ENCODE results near the gene SOX6. TPM values are rescaled to one million over a fixed set of nuclear protein-coding genes. Genes with fewer than 3 reads are reported as not detected.

Gene SOX6
- total RNA-seq, 1 experiment from 2014 or later: 18.4 TPM

DNA sequence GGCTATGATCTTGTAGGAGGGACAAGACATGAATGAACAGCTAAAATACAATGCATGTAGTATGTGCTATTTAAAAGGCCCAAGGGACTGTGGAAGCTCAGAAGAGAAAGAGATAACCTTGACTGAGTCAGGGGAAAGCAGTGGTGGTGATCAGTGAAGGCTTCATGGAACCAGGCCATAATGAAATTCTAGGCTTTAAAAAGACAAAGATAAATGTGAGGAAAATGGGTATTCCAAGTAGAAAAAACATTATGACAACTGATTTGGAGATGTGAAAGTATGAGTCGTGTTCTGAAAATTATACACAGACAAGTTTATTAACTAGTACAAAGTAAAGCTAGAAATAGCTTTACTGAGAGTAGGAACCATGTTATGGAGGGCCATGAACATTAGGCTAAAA is 189.8 kb downstream of the SOX6 start:
- no TSS peak for BruUV-seq (replicated peaks)
- DNase-seq: no peak
- CTCF ChIA-PET: no interaction called here
- no peaks in the 10 kb centered on the region for H3K9me3 Mint-ChIP-seq (ENCODE audit: low read depth, unreplicated experiment)
- H3K27ac Mint-ChIP-seq (ENCODE audit: unreplicated experiment): no peak overlapping the region
- no peak for TF ChIP-seq CTCF (IDR thresholded peaks at IDR 0.05; ENCODE audit: unreplicated experiment)
- H3K4me1 Mint-ChIP-seq (ENCODE audit: low read depth, unreplicated experiment): peaks cover 15% of the 10 kb centered on the region
- no peaks in the 10 kb centered on the region for H3K27me3 Mint-ChIP-seq (ENCODE audit: unreplicated experiment)
- no peaks in the 10 kb centered on the region for H3K36me3 Mint-ChIP-seq (ENCODE audit: insufficient read depth, unreplicated experiment)
- H3K4me3 Mint-ChIP-seq (ENCODE audit: low read depth, unreplicated experiment): no peak overlapping the region
- intact Hi-C loops (cut with micrococcal nuclease; ENCODE audit: unreplicated experiment): no loop called here

DNA sequence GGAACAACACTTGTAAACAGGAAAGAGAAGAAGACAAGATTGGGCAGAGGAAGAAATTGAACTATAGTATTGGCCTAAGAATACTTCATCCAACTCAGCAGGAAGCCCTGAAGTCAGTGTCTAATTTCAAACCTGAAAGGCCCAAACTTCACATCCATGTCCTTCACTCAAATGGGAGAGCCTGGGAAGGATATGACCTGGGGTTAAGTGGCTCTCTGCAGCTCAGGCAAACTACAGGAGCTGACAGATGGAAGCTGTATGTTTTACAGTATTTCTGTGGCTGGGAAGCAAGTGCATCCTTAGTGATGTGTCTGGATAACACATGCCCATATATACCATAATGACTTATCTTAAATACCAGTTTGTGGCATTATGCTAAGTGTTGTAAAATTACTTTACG is 196.2 kb downstream of the SOX6 start:
- intact Hi-C loops (cut with micrococcal nuclease; ENCODE audit: unreplicated experiment): no loop called here
- H3K27me3 Mint-ChIP-seq (ENCODE audit: unreplicated experiment): no peaks in the 10 kb centered on the region
- no peaks in the 10 kb centered on the region for H3K4me1 Mint-ChIP-seq (ENCODE audit: low read depth, unreplicated experiment)
- no peaks in the 10 kb centered on the region for H3K9me3 Mint-ChIP-seq (ENCODE audit: low read depth, unreplicated experiment)
- CTCF ChIA-PET: no interaction called here
- H3K36me3 Mint-ChIP-seq (ENCODE audit: insufficient read depth, unreplicated experiment): no peaks in the 10 kb centered on the region
- no TSS peak for BruUV-seq (replicated peaks)
- no peak overlapping the region for H3K4me3 Mint-ChIP-seq (ENCODE audit: low read depth, unreplicated experiment)
- DNase-seq: no peak
- no peak overlapping the region for H3K27ac Mint-ChIP-seq (ENCODE audit: unreplicated experiment)
- no peak for TF ChIP-seq CTCF (IDR thresholded peaks at IDR 0.05; ENCODE audit: unreplicated experiment)

- CTCF ChIA-PET: interaction anchor here (0.7 to 1.4 kb wide), 2 partner anchors 12 to 46 kb away, joined by 3 to 4 read pairs; no protein-coding TSS in a partner anchor
- intact Hi-C loops (cut with micrococcal nuclease; ENCODE audit: unreplicated experiment): loop anchor here (5.0 to 10.0 kb wide), 3 partner anchors 194 to 449 kb away; no protein-coding TSS in a partner anchor
- no peak overlapping the region for H3K4me3 Mint-ChIP-seq (ENCODE audit: low read depth, unreplicated experiment)
- no peaks in the 10 kb centered on the region for H3K36me3 Mint-ChIP-seq (ENCODE audit: insufficient read depth, unreplicated experiment)
- no peak for DNase-seq
- no peak overlapping the region for H3K27ac Mint-ChIP-seq (ENCODE audit: unreplicated experiment)
- no peak for TF ChIP-seq CTCF (IDR thresholded peaks at IDR 0.05; ENCODE audit: unreplicated experiment)
- no peaks in the 10 kb centered on the region for H3K27me3 Mint-ChIP-seq (ENCODE audit: unreplicated experiment)
- BruUV-seq (replicated peaks): no TSS peak
- H3K4me1 Mint-ChIP-seq (ENCODE audit: low read depth, unreplicated experiment): peaks cover 11% of the 10 kb centered on the region
- no peaks in the 10 kb centered on the region for H3K9me3 Mint-ChIP-seq (ENCODE audit: low read depth, unreplicated experiment)
Observed at GRCh38 chr11:16158426-16158994, 197.8 kb downstream of the SOX6 start.

- TF ChIP-seq CTCF (IDR thresholded peaks at IDR 0.05; ENCODE audit: unreplicated experiment): no peak
- Mint-ChIP-seq H3K27ac (ENCODE audit: unreplicated experiment) (no peak overlapping the region), H3K4me1 (ENCODE audit: low read depth, unreplicated experiment) (peaks cover 11% of the 10 kb centered on the region), H3K4me3 (ENCODE audit: low read depth, unreplicated experiment) (no peak overlapping the region), H3K36me3 (ENCODE audit: insufficient read depth, unreplicated experiment) (no peaks in the 10 kb centered on the region), H3K9me3 (ENCODE audit: low read depth, unreplicated experiment) (no peaks in the 10 kb centered on the region), H3K27me3 (ENCODE audit: unreplicated experiment) (no peaks in the 10 kb centered on the region)
- CTCF ChIA-PET: interaction anchor here (1.4 kb wide), 1 partner anchor 13 kb away, joined by 4 read pairs; no protein-coding TSS in a partner anchor
- no TSS peak for BruUV-seq (replicated peaks)
- DNase-seq: no peak
- intact Hi-C loops (cut with micrococcal nuclease; ENCODE audit: unreplicated experiment): loop anchor here (5.0 to 10.0 kb wide), 3 partner anchors 193 to 450 kb away; no protein-coding TSS in a partner anchor
Observed at GRCh38 chr11:16157327-16157726, 199.0 kb downstream of the SOX6 start.

Data from Calu3 (cell line).